ENCODE measurements around the gene PITPNM3. TPM values are rescaled to one million over a fixed set of nuclear protein-coding genes. Genes with fewer than 3 reads are reported as not detected.
A peak's percentile ranks its signal among the peaks of the same experiment; 100 is the strongest.

The PITPNM3 gene
- total and polyA plus RNA-seq, 2 experiments from 2014 or later = 1.5 to 2.0 TPM

DNA sequence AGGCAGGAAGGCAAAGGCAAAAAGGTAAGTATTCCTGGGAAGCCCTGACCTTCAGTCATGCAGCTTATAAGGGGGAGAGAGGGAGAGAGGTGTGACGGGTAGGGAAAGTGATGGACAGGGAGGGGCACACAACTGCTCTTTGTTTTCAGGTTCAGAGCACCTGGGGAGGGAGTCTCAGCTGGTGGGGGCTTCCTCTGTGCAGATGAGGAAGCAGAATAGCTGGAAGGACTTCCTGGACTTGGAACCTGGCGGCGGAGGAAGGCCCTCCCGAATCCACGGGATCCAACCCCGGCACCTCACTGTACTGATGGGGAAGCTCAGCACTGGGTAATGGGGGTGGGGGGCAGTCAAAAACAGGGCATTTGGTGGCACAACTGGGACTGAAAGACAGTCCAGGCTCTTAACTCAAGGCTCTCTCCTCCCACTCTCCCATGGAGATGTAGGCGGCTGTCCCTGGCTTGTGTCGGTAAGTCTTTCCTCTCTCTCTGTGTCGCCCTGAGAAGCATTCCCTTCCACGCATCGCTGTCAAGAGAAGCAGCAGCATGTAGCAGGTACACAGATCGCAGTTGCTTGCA lies 11.9 kb upstream of the PITPNM3 start:
- Histone ChIP-seq H3K9me3 (ENCODE audit: low read depth) (no peaks in the 10 kb centered on the region), H3K36me3 (replicated peaks; ENCODE audit: insufficient read depth, low read depth) (no peaks in the 10 kb centered on the region), H3K4me1 (ENCODE audit: insufficient read depth) (peaks cover 21% of the 10 kb centered on the region), H4K20me1 (ENCODE audit: insufficient read depth, poor library complexity, severe bottlenecking) (no peaks in the 10 kb centered on the region), H3K27ac (peak overlapping the region; percentile 23), H3K9me2 (replicated peaks; ENCODE audit: insufficient read depth) (no peaks in the 10 kb centered on the region), H3K4me3 (no peak overlapping the region), H3K79me2 (no peaks in the 10 kb centered on the region), H3K27me3 (no peaks in the 10 kb centered on the region), H2AFZ (no peak overlapping the region), H3K4me2 (no peak overlapping the region)
- no peak for DNase-seq (ENCODE audit: low spot score)
- WGBS (ENCODE audit: low lambda C conversion rate, missing lambda C conversion rate) = 89% methylated on average over 12 of the region's 12 CpGs
- TF ChIP-seq, protein P1, sequence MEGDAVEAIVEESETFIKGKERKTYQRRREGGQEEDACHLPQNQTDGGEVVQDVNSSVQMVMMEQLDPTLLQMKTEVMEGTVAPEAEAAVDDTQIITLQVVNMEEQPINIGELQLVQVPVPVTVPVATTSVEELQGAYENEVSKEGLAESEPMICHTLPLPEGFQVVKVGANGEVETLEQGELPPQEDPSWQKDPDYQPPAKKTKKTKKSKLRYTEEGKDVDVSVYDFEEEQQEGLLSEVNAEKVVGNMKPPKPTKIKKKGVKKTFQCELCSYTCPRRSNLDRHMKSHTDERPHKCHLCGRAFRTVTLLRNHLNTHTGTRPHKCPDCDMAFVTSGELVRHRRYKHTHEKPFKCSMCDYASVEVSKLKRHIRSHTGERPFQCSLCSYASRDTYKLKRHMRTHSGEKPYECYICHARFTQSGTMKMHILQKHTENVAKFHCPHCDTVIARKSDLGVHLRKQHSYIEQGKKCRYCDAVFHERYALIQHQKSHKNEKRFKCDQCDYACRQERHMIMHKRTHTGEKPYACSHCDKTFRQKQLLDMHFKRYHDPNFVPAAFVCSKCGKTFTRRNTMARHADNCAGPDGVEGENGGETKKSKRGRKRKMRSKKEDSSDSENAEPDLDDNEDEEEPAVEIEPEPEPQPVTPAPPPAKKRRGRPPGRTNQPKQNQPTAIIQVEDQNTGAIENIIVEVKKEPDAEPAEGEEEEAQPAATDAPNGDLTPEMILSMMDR (IDR thresholded peaks at IDR 0.05; ENCODE audit: poor library complexity) = no peak
- TF ChIP-seq EZH2 (IDR thresholded peaks at IDR 0.05; ENCODE audit: borderline replicate concordance) = no peak
- TF ChIP-seq EZH2phosphoT487 (IDR thresholded peaks at IDR 0.05; ENCODE audit: low read depth, severe bottlenecking, unreplicated experiment) = no peak

DNA sequence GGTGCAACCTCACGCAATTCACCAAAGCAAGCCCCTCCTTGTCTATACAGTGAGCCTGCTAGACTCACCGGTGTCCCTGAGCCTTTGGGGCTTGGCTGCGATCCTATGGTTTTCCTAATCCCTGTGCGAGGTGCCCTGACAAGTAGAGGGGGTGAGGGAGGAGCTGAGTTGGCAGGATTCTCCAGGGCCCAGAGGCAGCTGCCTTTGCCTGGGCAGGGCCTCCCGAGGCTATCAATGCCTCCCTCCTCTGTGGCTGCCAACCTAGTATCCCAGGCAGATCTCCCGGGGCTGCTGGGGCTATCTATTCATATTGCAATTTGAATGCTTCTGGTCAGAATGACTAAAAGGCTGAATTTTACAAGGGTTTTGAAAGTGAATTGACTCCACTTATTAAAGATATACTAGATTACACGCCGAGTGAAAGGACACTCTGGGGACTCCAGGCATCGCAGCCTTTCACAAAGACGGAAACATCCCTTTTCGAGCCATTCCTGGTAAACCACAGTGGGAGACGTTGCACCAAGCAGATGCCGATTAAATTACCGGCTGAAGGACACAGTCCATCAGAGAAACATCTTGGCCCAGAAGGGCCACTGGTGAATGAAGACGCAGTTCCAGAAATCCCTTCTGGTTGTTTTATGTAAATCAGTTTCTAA lies 11.3 kb upstream of the PITPNM3 start:
- H3K9me2 ChIP-seq (replicated peaks; ENCODE audit: insufficient read depth) = no peaks in the 10 kb centered on the region
- H3K4me2 ChIP-seq = peak overlapping the region; percentile 18
- no peak for DNase-seq (ENCODE audit: low spot score)

DNA sequence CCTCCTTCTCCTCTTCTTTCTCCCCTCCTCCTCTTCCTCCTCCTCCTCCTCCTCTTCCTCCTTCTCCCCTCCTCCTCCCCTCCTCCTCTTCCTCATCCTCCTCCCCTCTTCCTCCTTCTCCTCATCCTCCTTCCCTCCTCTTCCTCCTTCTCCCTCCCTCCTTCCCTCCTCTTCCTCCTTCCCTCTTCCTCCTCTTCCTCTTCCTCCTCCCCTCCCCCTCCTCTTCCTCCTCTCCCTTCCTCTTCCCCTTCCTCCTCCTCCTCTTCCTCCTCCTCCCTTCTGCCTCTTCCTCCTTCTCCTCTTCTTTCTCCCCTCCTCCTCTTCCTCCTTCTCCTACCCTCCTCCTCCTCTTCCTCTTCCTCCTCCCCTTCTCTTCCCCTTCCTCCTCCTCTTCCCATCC lies 5.1 kb upstream of the PITPNM3 start:
- TF ChIP-seq EZH2 (IDR thresholded peaks at IDR 0.05; ENCODE audit: borderline replicate concordance) (no peak), EZH2phosphoT487 (IDR thresholded peaks at IDR 0.05; ENCODE audit: low read depth, severe bottlenecking, unreplicated experiment) (no peak)
- TF ChIP-seq, protein P1 (IDR thresholded peaks at IDR 0.05; ENCODE audit: poor library complexity) = no peak
- Histone ChIP-seq H3K27me3 (peaks cover 8% of the 10 kb centered on the region), H3K9me3 (ENCODE audit: low read depth) (no peaks in the 10 kb centered on the region), H4K20me1 (ENCODE audit: insufficient read depth, poor library complexity, severe bottlenecking) (no peaks in the 10 kb centered on the region), H3K4me2 (no peak overlapping the region), H3K79me2 (no peaks in the 10 kb centered on the region), H3K9me2 (replicated peaks; ENCODE audit: insufficient read depth) (no peaks in the 10 kb centered on the region), H2AFZ (no peak overlapping the region), H3K27ac (no peak overlapping the region), H3K4me3 (no peak overlapping the region), H3K4me1 (ENCODE audit: insufficient read depth) (no peaks in the 10 kb centered on the region), H3K36me3 (replicated peaks; ENCODE audit: insufficient read depth, low read depth) (no peaks in the 10 kb centered on the region)
- DNase-seq (ENCODE audit: low spot score) = no peak

More for the DNA sequence above, 11.3 kb upstream of the PITPNM3 start:
- Histone ChIP-seq H3K27ac (peak overlapping the region; percentile 23), H3K9me3 (ENCODE audit: low read depth) (no peaks in the 10 kb centered on the region), H3K4me1 (ENCODE audit: insufficient read depth) (peaks cover 21% of the 10 kb centered on the region), H3K79me2 (no peaks in the 10 kb centered on the region), H2AFZ (no peak overlapping the region), H3K27me3 (no peaks in the 10 kb centered on the region), H4K20me1 (ENCODE audit: insufficient read depth, poor library complexity, severe bottlenecking) (no peaks in the 10 kb centered on the region), H3K36me3 (replicated peaks; ENCODE audit: insufficient read depth, low read depth) (no peaks in the 10 kb centered on the region), H3K4me3 (no peak overlapping the region)
- TF ChIP-seq EZH2 (IDR thresholded peaks at IDR 0.05; ENCODE audit: borderline replicate concordance) = no peak
- TF ChIP-seq EZH2phosphoT487 (IDR thresholded peaks at IDR 0.05; ENCODE audit: low read depth, severe bottlenecking, unreplicated experiment) = no peak
- TF ChIP-seq, protein P1 (IDR thresholded peaks at IDR 0.05; ENCODE audit: poor library complexity) = no peak
- 52% methylated on average over 15 of the region's 15 CpGs for WGBS (ENCODE audit: low lambda C conversion rate, missing lambda C conversion rate)

Measured in hepatocyte (in vitro differentiated cells).